OCI-LY3 (cell line): Measurements from ENCODE around the gene ATP2B1.

Experiments
- H2AFZ ChIP-seq: fragments of 200-600, 300-600 bp; shearing (Covaris generic); 2 replicates; pipeline ENCODE4 v1.6.0; 2014; ENCODE audit warnings: antibody characterized with exemption, low read depth, low read length
- H3K27ac ChIP-seq: fragments of 200-600, 300-600 bp; sonication (generic); 2 replicates; pipeline ENCODE4 v1.5.1; 2014; ENCODE audit warnings: mild to moderate bottlenecking, low read length, moderate library complexity, mixed read lengths
- H3K27me3 ChIP-seq: fragments of 200-600, 300-600 bp; sonication (generic); 2 replicates; pipeline ENCODE4 v1.6.1; 2014; ENCODE audit warnings: low read depth, low read length, mixed read lengths
- H3K36me3 ChIP-seq: fragments of 200-600, 300-600 bp; sonication (generic); replicated peaks from 2 replicates; pipeline ENCODE3; 2014; ENCODE audit warnings: low read depth, low read length, mixed read lengths
- H3K4me1 ChIP-seq: fragments of 300-600, 200-600 bp; sonication (generic); 2 replicates; pipeline ENCODE4 v1.6.1; 2014; ENCODE audit warnings: low read length, mixed read lengths
- H3K4me2 ChIP-seq: fragments of 200-600, 300-600 bp; sonication (generic); 2 replicates; pipeline ENCODE4 v1.6.1; 2014; ENCODE audit warnings: low read length, mixed read lengths
- H3K4me3 ChIP-seq: fragments of 300-600, 200-600 bp; sonication (generic); 2 replicates; pipeline ENCODE4 v1.5.1; 2014; ENCODE audit warnings: antibody characterized with exemption, mild to moderate bottlenecking, low read length, moderate library complexity
- H3K79me2 ChIP-seq: fragments of 300-600, 200-600 bp; shearing (Covaris generic); 2 replicates; pipeline ENCODE4 v1.6.1; 2014; ENCODE audit warnings: mild to moderate bottlenecking, low read length, mixed read lengths
- H3K9ac ChIP-seq: fragments of 300-600, 200-600 bp; shearing (Covaris generic); 2 replicates; pipeline ENCODE4 v1.6.0; 2014; ENCODE audit warnings: mild to moderate bottlenecking, low read length, moderate library complexity
- H3K9me3 ChIP-seq: fragments of 200-600, 300-600 bp; shearing (Covaris generic); 2 replicates; pipeline ENCODE4 v1.6.1; 2014; ENCODE audit warnings: low read length, mixed read lengths; ENCODE audit not compliant: insufficient read depth
- H4K20me1 ChIP-seq: fragments of 200-600, 300-600 bp; sonication (generic); 2 replicates; pipeline ENCODE4 v1.6.1; 2016; ENCODE audit warnings: low read length, mixed read lengths; ENCODE audit not compliant: insufficient read depth
- CTCF ChIP-seq: fragments of 200-600, 300-600 bp; sonication (generic); IDR thresholded peaks from 2 replicates; pipeline ENCODE4 v1.5.1; 2014; ENCODE audit warnings: antibody characterized with exemption, low read length, low read depth
- EZH2phosphoT487 ChIP-seq: fragments of 200-600 bp; shearing (Covaris generic); IDR thresholded peaks from 2 replicates; pipeline ENCODE4 v1.6.1; 2018; ENCODE audit warnings: antibody characterized with exemption, mixed run types, low read depth

ATP2B1 gene

GRCh38 chr12:89566615-89567014 is 142.0 kb downstream of the ATP2B1 start:
- Histone ChIP-seq H3K4me1 (no peaks in the 10 kb centered on the region), H3K9me3 (no peaks in the 10 kb centered on the region), H3K4me3 (no peak overlapping the region), H3K9ac (no peak overlapping the region), H3K36me3 (no peaks in the 10 kb centered on the region), H3K79me2 (no peaks in the 10 kb centered on the region), H3K4me2 (no peak overlapping the region), H4K20me1 (no peaks in the 10 kb centered on the region), H2AFZ (no peak overlapping the region), H3K27me3 (no peaks in the 10 kb centered on the region), H3K27ac (no peak overlapping the region)
- TF ChIP-seq EZH2phosphoT487: no peak
- TF ChIP-seq CTCF: no peak

DNA sequence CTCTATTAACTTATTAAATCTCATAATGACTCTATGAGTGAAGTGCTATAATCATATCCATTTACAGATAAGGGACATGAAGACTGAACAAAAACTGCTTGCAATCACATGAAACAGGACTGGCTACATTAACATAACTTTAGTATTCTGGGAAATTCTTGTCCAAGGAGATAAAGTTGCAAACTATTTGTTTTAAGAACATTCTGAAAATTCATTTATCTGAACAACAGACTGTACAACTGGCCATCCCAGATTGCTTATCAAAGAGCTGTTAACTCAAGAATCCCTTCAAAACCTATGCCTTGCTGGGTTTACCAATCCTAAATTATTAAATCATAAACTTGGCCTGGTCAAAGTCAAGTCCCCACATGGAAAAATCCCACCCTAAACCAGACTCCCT is 143.6 kb downstream of the ATP2B1 start:
- no peak overlapping the region for H3K27ac ChIP-seq
- H4K20me1 ChIP-seq: no peaks in the 10 kb centered on the region
- no peaks in the 10 kb centered on the region for H3K27me3 ChIP-seq
- H3K4me1 ChIP-seq: no peaks in the 10 kb centered on the region
- no peak overlapping the region for H2AFZ ChIP-seq
- H3K79me2 ChIP-seq: no peaks in the 10 kb centered on the region
- no peaks in the 10 kb centered on the region for H3K36me3 ChIP-seq
- H3K9me3 ChIP-seq: no peaks in the 10 kb centered on the region
- no peak overlapping the region for H3K4me3 ChIP-seq
- no peak overlapping the region for H3K9ac ChIP-seq
- H3K4me2 ChIP-seq: no peak overlapping the region
- TF ChIP-seq CTCF (no peak), EZH2phosphoT487 (no peak)

GRCh38 chr12:89559753-89560152 is 148.9 kb downstream of the ATP2B1 start:
- Histone ChIP-seq H3K4me1 (no peaks in the 10 kb centered on the region), H3K4me2 (no peak overlapping the region), H3K27ac (no peak overlapping the region), H3K36me3 (no peaks in the 10 kb centered on the region), H2AFZ (no peak overlapping the region), H3K27me3 (no peaks in the 10 kb centered on the region), H3K79me2 (no peaks in the 10 kb centered on the region), H3K4me3 (no peak overlapping the region), H3K9me3 (no peaks in the 10 kb centered on the region), H4K20me1 (no peaks in the 10 kb centered on the region), H3K9ac (no peak overlapping the region)
- TF ChIP-seq EZH2phosphoT487 (no peak), CTCF (no peak)

GRCh38 chr12:89556976-89557375 is 151.7 kb downstream of the ATP2B1 start:
- Histone ChIP-seq H3K4me2 (no peak overlapping the region), H3K4me1 (no peaks in the 10 kb centered on the region)
- no peak for TF ChIP-seq CTCF
- no peak for TF ChIP-seq EZH2phosphoT487

More at GRCh38 chr12:89556976-89557375, 151.7 kb downstream of the ATP2B1 start:
- Histone ChIP-seq H3K9me3 (no peaks in the 10 kb centered on the region), H2AFZ (no peak overlapping the region), H3K27ac (no peak overlapping the region), H3K27me3 (no peaks in the 10 kb centered on the region), H3K4me3 (no peak overlapping the region), H3K9ac (no peak overlapping the region), H3K36me3 (no peaks in the 10 kb centered on the region), H4K20me1 (no peaks in the 10 kb centered on the region), H3K79me2 (no peaks in the 10 kb centered on the region)
